RWPE2 (cell line): Measurements from ENCODE around the gene APPBP2.

Source experiments
- ATAC-seq: fragments of 200-7000 bp; cut with Tn5 transposase; 3 replicates; pipeline ENCODE4 v1.9.1; 2021; ENCODE audit warnings: low read depth
- DNase-seq: peaks from one replicate; pipeline ENCODE4 v3.0.0-alpha.2; 2020; ENCODE audit warnings: low spot score
- H3K27ac ChIP-seq: fragments of 450-650 bp; 2 replicates; pipeline ENCODE4 v1.5.1; 2017; ENCODE audit warnings: mild to moderate bottlenecking; ENCODE audit not compliant: poor library complexity, severe bottlenecking
- H3K27me3 ChIP-seq: fragments of 250-450 bp; sonication (Bioruptor Pico); 2 replicates; pipeline ENCODE4 v1.5.1; 2021; ENCODE audit warnings: mild to moderate bottlenecking, moderate library complexity; ENCODE audit not compliant: insufficient read depth, poor library complexity, severe bottlenecking
- H3K36me3 ChIP-seq: fragments of 250-450 bp; sonication (Bioruptor Pico); 2 replicates; pipeline ENCODE4 v1.5.1; 2020; ENCODE audit warnings: low read depth, mild to moderate bottlenecking, moderate library complexity
- H3K4me1 ChIP-seq: fragments of 250-450 bp; sonication (Bioruptor Pico); 2 replicates; pipeline ENCODE4 v1.5.1; 2021; ENCODE audit warnings: mild to moderate bottlenecking, moderate library complexity; ENCODE audit not compliant: insufficient read depth, poor library complexity, severe bottlenecking
- H3K4me3 ChIP-seq: fragments of 250-450 bp; sonication (Bioruptor Pico); 2 replicates; pipeline ENCODE4 v1.5.1; 2021; ENCODE audit warnings: mild to moderate bottlenecking, moderate library complexity; ENCODE audit not compliant: severe bottlenecking
- H3K9me3 ChIP-seq: fragments of 250-450 bp; sonication (Bioruptor Pico); 2 replicates; pipeline ENCODE4 v1.5.1; 2021; ENCODE audit warnings: mild to moderate bottlenecking, moderate library complexity; ENCODE audit not compliant: severe bottlenecking
- TF ChIP-seq, protein P1 (sequence below): fragments of 450-650 bp; IDR thresholded peaks from one replicate; pipeline ENCODE4 v1.5.1; 2017; ENCODE audit warnings: mild to moderate bottlenecking, moderate library complexity; ENCODE audit not compliant: poor library complexity, severe bottlenecking

The APPBP2 gene

DNA sequence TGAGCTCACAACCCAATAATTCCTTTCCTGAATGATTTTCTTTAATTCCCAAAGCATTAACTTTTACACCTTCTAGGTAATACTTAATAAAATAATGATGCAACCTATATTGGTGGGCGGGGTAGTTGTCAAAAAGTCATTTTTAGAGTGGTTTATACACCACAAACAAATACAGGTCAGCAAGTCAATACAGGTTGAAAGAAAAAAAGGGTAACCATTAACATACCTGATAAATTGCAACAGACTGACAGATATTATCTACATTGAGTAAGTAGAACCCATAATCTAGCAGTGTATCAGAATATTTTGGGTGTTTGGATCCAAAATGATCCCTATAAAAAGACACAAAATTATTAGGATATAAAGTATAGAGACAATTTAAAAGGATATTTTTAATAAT lies 64.5 kb downstream of the APPBP2 start:
- ATAC-seq (no peak), DNase-seq (no peak)
- H3K36me3 ChIP-seq, result peaks cover 81% of the 10 kb centered on the region
- no peaks in the 10 kb centered on the region for H3K4me1 ChIP-seq
- no peak overlapping the region for H3K4me3 ChIP-seq
- no peaks in the 10 kb centered on the region for H3K9me3 ChIP-seq
- no peak overlapping the region for H3K27ac ChIP-seq
- H3K27me3 ChIP-seq, result no peaks in the 10 kb centered on the region
- TF ChIP-seq, protein P1, sequence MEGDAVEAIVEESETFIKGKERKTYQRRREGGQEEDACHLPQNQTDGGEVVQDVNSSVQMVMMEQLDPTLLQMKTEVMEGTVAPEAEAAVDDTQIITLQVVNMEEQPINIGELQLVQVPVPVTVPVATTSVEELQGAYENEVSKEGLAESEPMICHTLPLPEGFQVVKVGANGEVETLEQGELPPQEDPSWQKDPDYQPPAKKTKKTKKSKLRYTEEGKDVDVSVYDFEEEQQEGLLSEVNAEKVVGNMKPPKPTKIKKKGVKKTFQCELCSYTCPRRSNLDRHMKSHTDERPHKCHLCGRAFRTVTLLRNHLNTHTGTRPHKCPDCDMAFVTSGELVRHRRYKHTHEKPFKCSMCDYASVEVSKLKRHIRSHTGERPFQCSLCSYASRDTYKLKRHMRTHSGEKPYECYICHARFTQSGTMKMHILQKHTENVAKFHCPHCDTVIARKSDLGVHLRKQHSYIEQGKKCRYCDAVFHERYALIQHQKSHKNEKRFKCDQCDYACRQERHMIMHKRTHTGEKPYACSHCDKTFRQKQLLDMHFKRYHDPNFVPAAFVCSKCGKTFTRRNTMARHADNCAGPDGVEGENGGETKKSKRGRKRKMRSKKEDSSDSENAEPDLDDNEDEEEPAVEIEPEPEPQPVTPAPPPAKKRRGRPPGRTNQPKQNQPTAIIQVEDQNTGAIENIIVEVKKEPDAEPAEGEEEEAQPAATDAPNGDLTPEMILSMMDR, result no peak

DNA sequence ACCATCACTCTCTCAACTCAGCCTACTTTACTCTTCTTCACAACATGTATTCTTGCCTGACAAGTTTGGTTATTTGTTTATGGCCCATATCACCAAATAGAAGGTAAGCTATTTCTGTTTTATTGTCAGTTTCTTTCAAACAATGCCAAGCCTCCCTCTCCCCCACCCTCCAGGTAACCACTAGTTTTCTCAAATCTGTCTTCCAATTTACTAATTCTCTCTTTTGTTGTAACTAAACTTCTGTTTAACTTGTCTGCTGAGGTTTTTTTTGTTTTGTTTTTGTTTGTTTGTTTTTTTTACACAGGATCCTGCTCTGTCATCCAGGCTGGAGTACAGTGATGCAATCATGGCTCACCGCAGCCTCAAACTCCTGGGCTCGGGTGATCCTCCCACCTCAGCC lies 68.9 kb downstream of the APPBP2 start:
- Histone ChIP-seq H3K4me1 (no peaks in the 10 kb centered on the region), H3K4me3 (no peak overlapping the region), H3K27me3 (no peaks in the 10 kb centered on the region), H3K36me3 (peaks cover 81% of the 10 kb centered on the region), H3K27ac (no peak overlapping the region), H3K9me3 (no peaks in the 10 kb centered on the region)
- DNase-seq (no peak), ATAC-seq (no peak)
- TF ChIP-seq, protein P1, result no peak

DNA sequence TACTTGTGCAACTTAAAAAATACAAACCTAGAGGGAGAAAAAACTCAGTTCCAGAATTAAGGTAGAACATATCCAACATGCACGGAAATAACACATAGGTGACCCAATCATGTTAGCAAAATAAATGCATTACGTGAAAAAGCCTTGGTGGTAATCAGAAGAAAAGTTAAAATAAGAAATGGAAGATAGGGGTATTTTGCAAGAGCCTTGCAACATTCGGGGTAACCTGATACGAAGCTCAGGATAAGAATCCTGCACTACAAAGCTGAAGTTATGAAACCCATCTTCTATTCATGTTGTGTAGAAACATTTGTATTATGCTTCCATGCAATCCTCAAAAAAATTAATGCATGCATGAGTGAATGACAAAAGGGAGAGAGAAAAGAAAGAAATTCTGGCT lies 70.7 kb downstream of the APPBP2 start:
- TF ChIP-seq, protein P1, result no peak
- no peak for DNase-seq
- Histone ChIP-seq H3K4me3 (no peak overlapping the region), H3K36me3 (peaks cover 79% of the 10 kb centered on the region), H3K27me3 (no peaks in the 10 kb centered on the region), H3K4me1 (no peaks in the 10 kb centered on the region), H3K9me3 (no peaks in the 10 kb centered on the region), H3K27ac (no peak overlapping the region)
- no peak for ATAC-seq

DNA sequence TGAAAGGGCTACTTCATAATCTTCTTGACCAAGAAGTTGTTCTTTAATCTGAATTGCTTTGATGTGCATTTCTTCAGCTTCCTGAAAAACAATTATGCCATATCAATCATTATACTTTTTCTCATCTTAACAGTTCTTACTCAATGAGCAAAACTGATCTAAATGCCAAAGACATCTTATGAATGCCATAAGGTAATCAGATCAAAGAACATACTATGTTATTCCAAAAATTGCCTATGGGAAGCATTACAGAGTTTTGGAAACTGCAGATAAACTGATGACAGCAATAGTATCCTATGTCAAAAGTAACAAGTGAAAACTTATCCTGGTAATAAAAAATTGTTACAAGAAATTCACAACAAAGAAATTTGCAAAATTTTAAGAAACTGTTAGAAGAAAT lies 74.1 kb downstream of the APPBP2 start:
- no peak for ATAC-seq
- Histone ChIP-seq H3K36me3 (peaks cover 91% of the 10 kb centered on the region), H3K9me3 (no peaks in the 10 kb centered on the region), H3K27ac (no peak overlapping the region), H3K27me3 (no peaks in the 10 kb centered on the region), H3K4me3 (no peak overlapping the region), H3K4me1 (no peaks in the 10 kb centered on the region)
- TF ChIP-seq, protein P1, result no peak
- DNase-seq, result no peak

DNA sequence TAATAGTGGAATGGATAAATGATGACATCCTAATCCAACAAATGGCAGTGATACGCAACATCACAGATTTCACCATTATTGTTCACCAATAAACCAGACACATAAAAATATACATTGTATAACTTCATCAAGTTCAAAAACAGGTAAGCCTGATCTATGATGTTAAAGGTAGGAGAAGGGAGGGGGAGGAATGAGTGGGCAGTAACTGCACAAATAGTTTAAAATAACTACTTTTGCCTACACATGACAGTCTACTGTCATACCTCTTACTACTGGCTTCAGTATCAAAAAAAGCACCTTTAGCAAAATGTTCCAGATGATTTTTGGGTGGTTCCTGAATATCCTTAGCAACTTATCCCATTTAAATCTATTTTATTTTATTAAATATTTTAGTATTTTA lies 75.0 kb downstream of the APPBP2 start:
- no peaks in the 10 kb centered on the region for H3K27me3 ChIP-seq
- no peak overlapping the region for H3K4me3 ChIP-seq
- no peak for ATAC-seq
- H3K27ac ChIP-seq, result no peak overlapping the region
- peaks cover 91% of the 10 kb centered on the region for H3K36me3 ChIP-seq
- H3K9me3 ChIP-seq, result no peaks in the 10 kb centered on the region
- no peak for DNase-seq
- TF ChIP-seq, protein P1, result no peak
- H3K4me1 ChIP-seq, result no peaks in the 10 kb centered on the region
